LNCaP clone FGC (cell line): ENCODE measurements around the gene EML6.

Experiments used
- DNase-seq: peaks from one replicate; pipeline ENCODE4 v3.0.0-alpha.2; 2011; ENCODE audit warnings: low read depth
- H3K4me3 ChIP-seq: 2 replicates; pipeline ENCODE4 v1.5.1; 2011; ENCODE audit warnings: mild to moderate bottlenecking, low read depth, low read length, control low read depth
- CTCF ChIP-seq: IDR thresholded peaks from 2 replicates; pipeline ENCODE4 v1.5.1; 2012; ENCODE audit warnings: mild to moderate bottlenecking; ENCODE audit not compliant: control insufficient read depth, insufficient read depth; ENCODE audit errors: extremely low read depth

EML6 gene

GRCh38 chr2:54806975-54807374 lies 83.5 kb downstream of the EML6 start:
- no peak for TF ChIP-seq CTCF
- no peak for DNase-seq
- no peak overlapping the region for H3K4me3 ChIP-seq

GRCh38 chr2:54808661-54809060 lies 85.2 kb downstream of the EML6 start:
- H3K4me3 ChIP-seq = no peak overlapping the region
- no peak for TF ChIP-seq CTCF
- no peak for DNase-seq

- H3K4me3 ChIP-seq = no peak overlapping the region
- TF ChIP-seq CTCF = no peak
- no peak for DNase-seq
These were observed 86.4 kb downstream of the EML6 start for GRCh38 chr2:54809819-54810218.

GRCh38 chr2:54810246-54810645 lies 86.8 kb downstream of the EML6 start:
- no peak overlapping the region for H3K4me3 ChIP-seq
- DNase-seq = no peak
- TF ChIP-seq CTCF = no peak

- DNase-seq = no peak
- H3K4me3 ChIP-seq = no peak overlapping the region
- TF ChIP-seq CTCF = no peak
These were observed 90.1 kb downstream of the EML6 start for GRCh38 chr2:54813584-54813983.

- TF ChIP-seq CTCF = no peak
- no peak for DNase-seq
- H3K4me3 ChIP-seq = no peak overlapping the region
These were observed 91.1 kb downstream of the EML6 start for GRCh38 chr2:54814389-54815147.

- no peak for TF ChIP-seq CTCF
- DNase-seq = no peak
- H3K4me3 ChIP-seq = no peak overlapping the region
These were observed 91.7 kb downstream of the EML6 start for GRCh38 chr2:54815148-54815539.
